H9 (cell line): ENCODE results near the gene CIPC. TPM values are rescaled to one million over a fixed set of nuclear protein-coding genes. Genes with fewer than 3 reads are reported as not detected.

Experiments
- DNase-seq: peaks from one replicate; pipeline ENCODE4 v3.0.0-alpha.2; 2017
- H2AFZ ChIP-seq: one replicate; pipeline ENCODE4 v1.6.1; 2013; ENCODE audit warnings: mild to moderate bottlenecking, low read length, control low read depth, moderate library complexity
- H2AK5ac ChIP-seq: 2 replicates; pipeline ENCODE4 v1.6.1; 2013; ENCODE audit warnings: low read length, control low read depth, mixed read lengths; ENCODE audit not compliant: insufficient read length
- H2BK120ac ChIP-seq: one replicate; pipeline ENCODE4 v1.6.1; 2013; ENCODE audit warnings: low read depth, mild to moderate bottlenecking, low read length, control low read depth, inconsistent platforms; ENCODE audit not compliant: poor library complexity, severe bottlenecking
- H2BK12ac ChIP-seq: 2 replicates; pipeline ENCODE4 v1.6.1; 2013; ENCODE audit warnings: low read length, control low read depth, mixed read lengths, low read depth; ENCODE audit not compliant: insufficient read length
- H2BK15ac ChIP-seq: 2 replicates; pipeline ENCODE4 v1.6.1; 2013; ENCODE audit warnings: low read depth, low read length, control low read depth
- H2BK20ac ChIP-seq: one replicate; pipeline ENCODE4 v1.6.1; 2013; ENCODE audit warnings: low read depth, mild to moderate bottlenecking, low read length, control low read depth, inconsistent platforms; ENCODE audit not compliant: poor library complexity, severe bottlenecking
- H2BK5ac ChIP-seq: 2 replicates; pipeline ENCODE4 v1.6.1; 2013; ENCODE audit warnings: low read length, control low read depth, mixed read lengths; ENCODE audit not compliant: insufficient read length
- H3K14ac ChIP-seq: 2 replicates; pipeline ENCODE4 v1.6.1; 2013; ENCODE audit warnings: low read length, control low read depth; ENCODE audit not compliant: insufficient read depth
- H3K18ac ChIP-seq: 2 replicates; pipeline ENCODE4 v1.6.1; 2013; ENCODE audit warnings: low read depth, mild to moderate bottlenecking, mixed read lengths, low read length, control low read depth; ENCODE audit not compliant: insufficient read length
- H3K23ac ChIP-seq: 2 replicates; pipeline ENCODE4 v1.6.1; 2013; ENCODE audit warnings: low read length, control low read depth, mixed read lengths, low read depth; ENCODE audit not compliant: insufficient read length
- H3K23me2 ChIP-seq: 2 replicates; pipeline ENCODE4 v1.6.1; 2013; ENCODE audit warnings: low read depth, mild to moderate bottlenecking, mixed read lengths, low read length, control low read depth; ENCODE audit not compliant: insufficient read length, poor library complexity, severe bottlenecking
- H3K27ac ChIP-seq: 2 replicates; pipeline ENCODE4 v1.5.1; 2013; ENCODE audit warnings: low read length, control low read depth, mixed read lengths, low read depth; ENCODE audit not compliant: insufficient read length
- H3K27me3 ChIP-seq: 2 replicates; pipeline ENCODE4 v1.6.1; 2013; ENCODE audit warnings: low read length, control low read depth, inconsistent platforms; ENCODE audit not compliant: insufficient read depth
- H3K4ac ChIP-seq: 2 replicates; pipeline ENCODE4 v1.6.1; 2013; ENCODE audit warnings: low read depth, mild to moderate bottlenecking, control low read depth, inconsistent platforms, low read length, moderate library complexity
- H3K4me1 ChIP-seq: 2 replicates; pipeline ENCODE4 v1.6.1; 2013; ENCODE audit warnings: low read length, control low read depth, inconsistent platforms; ENCODE audit not compliant: insufficient read depth
- H3K4me2 ChIP-seq: 2 replicates; pipeline ENCODE4 v1.6.1; 2013; ENCODE audit warnings: low read length, control low read depth, mixed read lengths; ENCODE audit not compliant: insufficient read length, insufficient read depth
- H3K56ac ChIP-seq: 2 replicates; pipeline ENCODE4 v1.6.1; 2013; ENCODE audit warnings: low read depth, mild to moderate bottlenecking, mixed read lengths, low read length, control low read depth; ENCODE audit not compliant: insufficient read length
- H3K79me1 ChIP-seq: 2 replicates; pipeline ENCODE4 v1.6.1; 2013; ENCODE audit warnings: low read depth, mild to moderate bottlenecking, moderate library complexity, low read length, control low read depth, inconsistent platforms; ENCODE audit not compliant: insufficient read depth, poor library complexity, severe bottlenecking
- H3K79me2 ChIP-seq: 2 replicates; pipeline ENCODE4 v1.6.1; 2013; ENCODE audit warnings: low read length, control low read depth, inconsistent platforms; ENCODE audit not compliant: insufficient read depth
- H3K9ac ChIP-seq: 2 replicates; pipeline ENCODE4 v1.6.1; 2013; ENCODE audit warnings: low read length, control low read depth, mixed read lengths; ENCODE audit not compliant: insufficient read length; ENCODE audit errors: extremely low read depth
- H3K9me3 ChIP-seq: one replicate; pipeline ENCODE4 v1.6.1; 2013; ENCODE audit warnings: low read depth, low read length, inconsistent platforms; ENCODE audit not compliant: control insufficient read depth
- H3T11ph ChIP-seq: one replicate; pipeline ENCODE4 v1.6.1; 2013; ENCODE audit warnings: mild to moderate bottlenecking, low read length, control low read depth, inconsistent platforms
- H4K20me1 ChIP-seq: one replicate; pipeline ENCODE4 v1.6.1; 2013; ENCODE audit not compliant: control insufficient read depth, insufficient read length, insufficient read depth
- H4K5ac ChIP-seq: 2 replicates; pipeline ENCODE4 v1.6.1; 2013; ENCODE audit warnings: low read depth, mild to moderate bottlenecking, mixed read lengths, low read length, control low read depth; ENCODE audit not compliant: insufficient read length
- H4K8ac ChIP-seq: replicated peaks from 2 replicates; pipeline ENCODE4 v1.6.1; 2013; ENCODE audit warnings: low read length, control low read depth, mixed read lengths, low read depth; ENCODE audit not compliant: insufficient read length
- H4K91ac ChIP-seq: 2 replicates; pipeline ENCODE4 v1.6.1; 2013; ENCODE audit warnings: low read depth, mild to moderate bottlenecking, moderate library complexity, mixed read lengths, low read length, control low read depth; ENCODE audit not compliant: insufficient read length
- H3K27ac Mint-ChIP-seq, 3 experiments: 2 replicates in 2 of 3; 3 replicates in 1 of 3; pipeline ENCODE4 v1.8.0; 2020 to 2021; ENCODE audit warnings: mixed read lengths in 3 of 3, mild to moderate bottlenecking in 1 of 3, moderate library complexity in 1 of 3
- H3K27me3 Mint-ChIP-seq: 2 replicates; pipeline ENCODE4 v1.8.0; 2021; ENCODE audit warnings: low read depth, mild to moderate bottlenecking, moderate library complexity, mixed read lengths
- H3K36me3 Mint-ChIP-seq, 3 experiments: 2 replicates in 2 of 3; 3 replicates in 1 of 3; pipeline ENCODE4 v1.8.0; 2020 to 2021; ENCODE audit warnings: low read depth in 3 of 3, mixed read lengths in 3 of 3; ENCODE audit not compliant: insufficient read depth in 1 of 3
- H3K4me1 Mint-ChIP-seq, 2 experiments: 2 replicates each; pipeline ENCODE4 v1.8.0; 2020; ENCODE audit warnings: mixed read lengths in 2 of 2
- H3K4me3 Mint-ChIP-seq, 2 experiments: 2 replicates in 1 of 2; 3 replicates in 1 of 2; pipeline ENCODE4 v1.8.0; 2020 to 2021; ENCODE audit warnings: mild to moderate bottlenecking in 2 of 2, mixed read lengths in 2 of 2, moderate library complexity in 1 of 2
- H3K9me3 Mint-ChIP-seq, 2 experiments: 2 replicates in 1 of 2; 3 replicates in 1 of 2; pipeline ENCODE4 v1.8.0; 2020; ENCODE audit warnings: mild to moderate bottlenecking in 2 of 2, mixed read lengths in 2 of 2, moderate library complexity in 1 of 2
- CTCF ChIP-seq: fragments of 200-600 bp; sonication (generic); conservative IDR thresholded peaks from 3 replicates; pipeline ENCODE4 v1.8.0; 2021; ENCODE audit warnings: antibody characterized with exemption, mild to moderate bottlenecking
- WGBS: extraction: QIAGEN DNeasy Blood & Tissue Kit; methylation state at CpG from one replicate; pipeline ENCODE4 v1.1.7; 2013; ENCODE audit warnings: missing lambda C conversion rate, low lambda C conversion rate, mixed read lengths; ENCODE audit not compliant: insufficient read length; ENCODE audit errors: extremely low coverage; 5-methylcytosine and 5-hydroxymethylcytosine counted together
- total RNA-seq: library from RNA; stranded (reverse); gene quantifications from 2 replicates; pipeline ENCODE4 v1.2.1, GENCODE V29; 2021

The CIPC gene
- total RNA-seq, 1 experiment from 2014 or later: 23.4 TPM

- H2BK20ac ChIP-seq: no peak overlapping the region
- Mint-ChIP-seq H3K9me3 (peaks cover 0 to 5% of the 10 kb centered on the region in 2 experiments), H3K27ac (peak overlapping the region in 2 of 3 experiments; percentile 60 to 79; a peak in 3 of 7 replicates), H3K4me1 (peaks cover 17 to 23% of the 10 kb centered on the region in 2 experiments), H3K4me3 (no peak overlapping the region; a peak in 1 of 5 replicates), H3K36me3 (no peaks in the 10 kb centered on the region), H3K27me3 (peaks cover 7% of the 10 kb centered on the region)
- H3K23me2 ChIP-seq: no peaks in the 10 kb centered on the region
- peak overlapping the region; percentile 3 for H2AFZ ChIP-seq
- no peaks in the 10 kb centered on the region for H3K79me2 ChIP-seq
- DNase-seq: peak; percentile 86
- no peak overlapping the region for H2BK12ac ChIP-seq
- no peak overlapping the region for H4K8ac ChIP-seq
- no peak overlapping the region for H3K56ac ChIP-seq
- H2AK5ac ChIP-seq: no peak overlapping the region
- H3K14ac ChIP-seq: no peak overlapping the region
- no peak overlapping the region for H3K18ac ChIP-seq
- H4K91ac ChIP-seq: no peak overlapping the region
- no peak overlapping the region for H2BK15ac ChIP-seq
- H3K9me3 ChIP-seq: no peaks in the 10 kb centered on the region
- no peak overlapping the region for H2BK5ac ChIP-seq
- no peak overlapping the region for H3T11ph ChIP-seq
- peaks cover 5% of the 10 kb centered on the region; the same call in 1 of the 2 replicates for H3K4me1 ChIP-seq
- H3K27ac ChIP-seq: no peak overlapping the region
- H3K9ac ChIP-seq: no peak overlapping the region
- no peak overlapping the region for H3K4me2 ChIP-seq
- no peak overlapping the region for H3K4ac ChIP-seq
- no CpG with 5 or more reads among the region's 12 CpGs for WGBS
- no peak overlapping the region for H2BK120ac ChIP-seq
- no peaks in the 10 kb centered on the region for H3K27me3 ChIP-seq
- H4K5ac ChIP-seq: no peak overlapping the region
- H3K23ac ChIP-seq: no peak overlapping the region
- H3K79me1 ChIP-seq: no peaks in the 10 kb centered on the region
- H4K20me1 ChIP-seq: no peaks in the 10 kb centered on the region
- peak; percentile 53 for TF ChIP-seq CTCF
Measured at GRCh38 chr14:77059276-77059915, 38.7 kb upstream of the CIPC start.
